NT2/D1 (cell line): ENCODE results near the gene IL7R.

Source experiments
- SUZ12 ChIP-seq: IDR thresholded peaks from 2 replicates; pipeline ENCODE4 v1.6.1; 2011; ENCODE audit not compliant: insufficient read length, insufficient read depth; ENCODE audit errors: extremely low read depth
- YY1 ChIP-seq: IDR thresholded peaks from 2 replicates; pipeline ENCODE4 v1.6.1; 2011; ENCODE audit not compliant: insufficient read length, insufficient read depth
- ZNF274 ChIP-seq: IDR thresholded peaks from 2 replicates; pipeline ENCODE4 v1.6.1; 2011; ENCODE audit warnings: mild to moderate bottlenecking, low read depth, low read length

DNA sequence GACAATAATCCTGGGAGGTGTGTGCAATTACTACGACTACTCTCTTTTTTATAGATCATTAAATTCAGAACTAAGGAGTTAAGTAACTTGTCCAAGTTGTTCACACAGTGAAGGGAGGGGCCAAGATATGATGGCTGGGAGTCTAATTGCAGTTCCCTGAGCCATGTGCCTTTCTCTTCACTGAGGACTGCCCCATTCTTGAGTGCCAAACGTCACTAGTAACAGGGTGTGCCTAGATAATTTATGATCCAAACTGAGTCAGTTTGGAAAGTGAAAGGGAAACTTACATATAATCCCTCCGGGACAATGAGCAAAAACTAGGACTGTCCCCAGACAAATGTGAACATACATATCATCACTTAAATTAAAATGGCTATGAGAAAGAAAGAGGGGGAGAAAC is 20.2 kb downstream of the IL7R start:
- no peak for TF ChIP-seq YY1
- TF ChIP-seq SUZ12, result no peak
- no peak for TF ChIP-seq ZNF274
